ENCODE measurements around the gene HBM. TPM values are rescaled to one million over a fixed set of nuclear protein-coding genes. Genes with fewer than 3 reads are reported as not detected.

Gene HBM
- total and polyA plus RNA-seq, 2 donors from 2014 or later = not detected

- FAIRE-seq = no peak
- Histone ChIP-seq H3K27me3 (ENCODE audit: control insufficient read depth, insufficient read depth, low read length) (no peaks in the 10 kb centered on the region), H3K9me3 (ENCODE audit: control insufficient read depth in 2 of 3, insufficient read depth in 1 of 3, low read length in 3 of 3) (no peaks in the 10 kb centered on the region), H3K9ac (ENCODE audit: low read length in 3 of 3) (no peak overlapping the region), H3K27ac (ENCODE audit: low read depth in 2 of 2, low read length in 2 of 2) (no peak overlapping the region), H3K4me1 (ENCODE audit: control insufficient read depth in 2 of 3, insufficient read depth in 2 of 3, low read depth in 1 of 3, low read length in 3 of 3) (no peaks in the 10 kb centered on the region), H3K4me3 (ENCODE audit: low read length in 3 of 3) (no peak overlapping the region), H3K36me3 (ENCODE audit: control insufficient read depth in 2 of 3, insufficient read depth in 3 of 3, low read length in 3 of 3) (peaks cover 4 to 38% (median 31%) of the 10 kb centered on the region in 3 donors)
- TF ChIP-seq CTCF (IDR thresholded peaks at IDR 0.05; ENCODE audit: borderline replicate concordance, extremely low read depth, insufficient read depth) = no peak
- DNase-seq = no peak
- intact Hi-C loops (cut with DNase I) = no loop called here
These were observed 21.6 kb downstream of the HBM start for GRCh38 chr16:187330-187729.

GRCh38 chr16:188674-189073 lies 22.9 kb downstream of the HBM start:
- no peak for FAIRE-seq
- H3K36me3 ChIP-seq (ENCODE audit: control insufficient read depth in 2 of 3, insufficient read depth in 3 of 3, low read length in 3 of 3) = peaks cover 4 to 45% (median 34%) of the 10 kb centered on the region in 3 donors

GRCh38 chr16:189604-190186 lies 23.9 kb downstream of the HBM start:
- Histone ChIP-seq H3K27me3 (ENCODE audit: control insufficient read depth, insufficient read depth, low read length) (no peaks in the 10 kb centered on the region), H3K9ac (ENCODE audit: low read length in 3 of 3) (no peak overlapping the region), H3K27ac (ENCODE audit: low read depth in 2 of 2, low read length in 2 of 2) (no peak overlapping the region), H3K4me1 (ENCODE audit: control insufficient read depth in 2 of 3, insufficient read depth in 2 of 3, low read depth in 1 of 3, low read length in 3 of 3) (no peaks in the 10 kb centered on the region), H3K36me3 (ENCODE audit: control insufficient read depth in 2 of 3, insufficient read depth in 3 of 3, low read length in 3 of 3) (peaks cover 4 to 51% (median 36%) of the 10 kb centered on the region in 3 donors), H3K4me3 (ENCODE audit: low read length in 3 of 3) (no peak overlapping the region), H3K9me3 (ENCODE audit: control insufficient read depth in 2 of 3, insufficient read depth in 1 of 3, low read length in 3 of 3) (no peaks in the 10 kb centered on the region)
- intact Hi-C loops (cut with DNase I) = no loop called here
- DNase-seq = no peak
- no peak for TF ChIP-seq CTCF (IDR thresholded peaks at IDR 0.05; ENCODE audit: borderline replicate concordance, extremely low read depth, insufficient read depth)
- FAIRE-seq = no peak

More at GRCh38 chr16:188674-189073, 22.9 kb downstream of the HBM start:
- Histone ChIP-seq H3K4me1 (ENCODE audit: control insufficient read depth in 2 of 3, insufficient read depth in 2 of 3, low read depth in 1 of 3, low read length in 3 of 3) (no peaks in the 10 kb centered on the region), H3K4me3 (ENCODE audit: low read length in 3 of 3) (no peak overlapping the region), H3K9ac (ENCODE audit: low read length in 3 of 3) (no peak overlapping the region), H3K9me3 (ENCODE audit: control insufficient read depth in 2 of 3, insufficient read depth in 1 of 3, low read length in 3 of 3) (no peaks in the 10 kb centered on the region), H3K27me3 (ENCODE audit: control insufficient read depth, insufficient read depth, low read length) (no peaks in the 10 kb centered on the region), H3K27ac (ENCODE audit: low read depth in 2 of 2, low read length in 2 of 2) (no peak overlapping the region)
- TF ChIP-seq CTCF (IDR thresholded peaks at IDR 0.05; ENCODE audit: borderline replicate concordance, extremely low read depth, insufficient read depth) = no peak
- no peak for DNase-seq
- intact Hi-C loops (cut with DNase I) = no loop called here

DNA sequence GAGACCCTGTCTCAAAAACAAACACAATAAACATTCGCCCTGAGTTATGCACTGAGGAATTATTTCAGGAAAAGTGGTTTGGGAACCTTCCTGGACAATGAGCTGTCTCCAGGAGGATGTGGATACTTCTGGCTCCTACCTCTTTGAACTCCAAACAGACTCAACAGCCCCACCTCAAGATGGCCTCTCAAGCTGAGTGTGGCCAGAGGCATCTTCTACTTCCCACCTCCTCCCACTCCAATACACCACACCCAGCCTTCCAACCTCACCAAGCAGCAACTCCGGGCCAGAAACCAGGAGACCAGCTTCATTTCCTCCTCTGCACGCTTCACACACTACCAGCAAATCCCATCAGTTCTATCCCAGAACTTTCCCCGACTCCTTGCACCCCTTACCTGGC lies 26.1 kb downstream of the HBM start:
- intact Hi-C loops (cut with DNase I) = no loop called here
- H3K27ac ChIP-seq (ENCODE audit: low read depth in 2 of 2, low read length in 2 of 2) = no peak overlapping the region
- no peak overlapping the region for H3K9ac ChIP-seq (ENCODE audit: low read length in 3 of 3)
- no peak for FAIRE-seq
- no peaks in the 10 kb centered on the region for H3K9me3 ChIP-seq (ENCODE audit: control insufficient read depth in 2 of 3, insufficient read depth in 1 of 3, low read length in 3 of 3)
- no peaks in the 10 kb centered on the region for H3K27me3 ChIP-seq (ENCODE audit: control insufficient read depth, insufficient read depth, low read length)
- no peak for DNase-seq
- no peak for TF ChIP-seq CTCF (IDR thresholded peaks at IDR 0.05; ENCODE audit: borderline replicate concordance, extremely low read depth, insufficient read depth)
- H3K4me3 ChIP-seq (ENCODE audit: low read length in 3 of 3) = no peak overlapping the region
- peaks cover 4 to 65% (median 43%) of the 10 kb centered on the region in 3 donors for H3K36me3 ChIP-seq (ENCODE audit: control insufficient read depth in 2 of 3, insufficient read depth in 3 of 3, low read length in 3 of 3)
- no peaks in the 10 kb centered on the region for H3K4me1 ChIP-seq (ENCODE audit: control insufficient read depth in 2 of 3, insufficient read depth in 2 of 3, low read depth in 1 of 3, low read length in 3 of 3)

All from kidney (tissue), 14 donors.